ENCODE measurements around the gene CREB3L1.
A peak's percentile ranks its signal among the peaks of the same experiment; 100 is the strongest.
"Not testable (repeated sequence)": the region's sequence is repeated elsewhere in the genome, so short reads cannot be mapped to it uniquely, and the experiment has no call there.

Gene CREB3L1

GRCh38 chr11:46296059-46296527 is 18.6 kb downstream of the CREB3L1 start:
- no peak for DNase-seq (ENCODE audit: low read depth in 2 of 2)

- DNase-seq (ENCODE audit: low read depth in 2 of 2) = peak; percentile 92 to 93
Measured at GRCh38 chr11:46296528-46297448, 19.3 kb downstream of the CREB3L1 start.

GRCh38 chr11:46298699-46299433 is 21.4 kb downstream of the CREB3L1 start:
- peak in 1 of 2 experiments; percentile 71 for DNase-seq (ENCODE audit: low read depth in 2 of 2)

- DNase-seq (ENCODE audit: low read depth in 2 of 2) = no peak
Measured at GRCh38 chr11:46299451-46299961, 22.0 kb downstream of the CREB3L1 start.

GRCh38 chr11:46300270-46300669 is 22.8 kb downstream of the CREB3L1 start:
- DNase-seq (ENCODE audit: low read depth in 2 of 2) = no peak

- no peak for DNase-seq (ENCODE audit: low read depth in 2 of 2)
Measured at GRCh38 chr11:46302866-46303265, 25.4 kb downstream of the CREB3L1 start.

GRCh38 chr11:46304036-46304435 is 26.6 kb downstream of the CREB3L1 start:
- not testable (repeated sequence) for DNase-seq (ENCODE audit: low read depth in 2 of 2)

GRCh38 chr11:46304605-46305179 is 27.2 kb downstream of the CREB3L1 start:
- no peak for DNase-seq (ENCODE audit: low read depth in 2 of 2)

- no peak for DNase-seq (ENCODE audit: low read depth in 2 of 2)
Measured at GRCh38 chr11:46305295-46305694, 27.8 kb downstream of the CREB3L1 start.

GRCh38 chr11:46306296-46306853 is 28.9 kb downstream of the CREB3L1 start:
- no peak for DNase-seq (ENCODE audit: low read depth in 2 of 2)

- DNase-seq (ENCODE audit: low read depth in 2 of 2) = no peak
Measured at GRCh38 chr11:46307369-46307768, 29.9 kb downstream of the CREB3L1 start.

- DNase-seq (ENCODE audit: low read depth in 2 of 2) = no peak
Measured at GRCh38 chr11:46307785-46308341, 30.4 kb downstream of the CREB3L1 start.

GRCh38 chr11:46308631-46309419 is 31.4 kb downstream of the CREB3L1 start:
- DNase-seq (ENCODE audit: low read depth in 2 of 2) = no peak

GRCh38 chr11:46309814-46310259 is 32.4 kb downstream of the CREB3L1 start:
- DNase-seq (ENCODE audit: low read depth in 2 of 2) = no peak

GRCh38 chr11:46315033-46315738 is 37.7 kb downstream of the CREB3L1 start:
- DNase-seq (ENCODE audit: low read depth in 2 of 2) = peak in 1 of 2 experiments; percentile 56

GRCh38 chr11:46315783-46316563 is 38.5 kb downstream of the CREB3L1 start:
- DNase-seq (ENCODE audit: low read depth in 2 of 2) = no peak

- DNase-seq (ENCODE audit: low read depth in 2 of 2) = no peak
Measured at GRCh38 chr11:46319074-46319453, 41.6 kb downstream of the CREB3L1 start.

GRCh38 chr11:46321757-46322156 is 44.3 kb downstream of the CREB3L1 start:
- no peak for DNase-seq (ENCODE audit: low read depth in 2 of 2)

- DNase-seq (ENCODE audit: low read depth in 2 of 2) = no peak
Measured at GRCh38 chr11:46322759-46323158, 45.3 kb downstream of the CREB3L1 start.

Measured in fibroblast of skin of left quadriceps (primary cell).